NOMO-1 treated with DMSO at 0.1 percent for 48 hours (cell line): ENCODE measurements around the gene HINT3.
"Not testable (repeated sequence)": the region's sequence is repeated elsewhere in the genome, so short reads cannot be mapped to it uniquely, and the experiment has no call there.

Source experiments
- DNase-seq: peaks from one replicate; lab custom pipeline; 2025; ENCODE audit not compliant: unreplicated experiment; lab: John Stamatoyannopoulos, UW

Gene HINT3

DNA sequence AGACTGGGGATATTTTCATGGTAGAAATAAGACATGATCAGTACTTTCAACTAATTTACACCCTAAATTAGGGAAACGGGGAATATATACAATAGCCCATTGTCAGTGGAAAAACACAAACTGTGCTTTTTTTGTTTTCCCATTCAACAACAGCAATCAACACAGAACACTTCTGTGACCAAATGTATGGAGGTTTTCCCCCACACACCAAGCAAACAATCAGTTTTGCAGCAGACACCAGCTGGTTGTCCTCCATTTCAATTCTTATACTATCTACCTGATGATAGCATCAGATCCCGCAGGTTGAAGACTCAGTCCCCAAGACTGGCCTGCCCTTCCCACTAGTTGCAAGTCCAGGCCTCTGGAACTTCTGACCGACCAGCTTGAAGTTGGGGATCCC lies 4.5 kb downstream of the HINT3 start:
- DNase-seq, result no peak

DNA sequence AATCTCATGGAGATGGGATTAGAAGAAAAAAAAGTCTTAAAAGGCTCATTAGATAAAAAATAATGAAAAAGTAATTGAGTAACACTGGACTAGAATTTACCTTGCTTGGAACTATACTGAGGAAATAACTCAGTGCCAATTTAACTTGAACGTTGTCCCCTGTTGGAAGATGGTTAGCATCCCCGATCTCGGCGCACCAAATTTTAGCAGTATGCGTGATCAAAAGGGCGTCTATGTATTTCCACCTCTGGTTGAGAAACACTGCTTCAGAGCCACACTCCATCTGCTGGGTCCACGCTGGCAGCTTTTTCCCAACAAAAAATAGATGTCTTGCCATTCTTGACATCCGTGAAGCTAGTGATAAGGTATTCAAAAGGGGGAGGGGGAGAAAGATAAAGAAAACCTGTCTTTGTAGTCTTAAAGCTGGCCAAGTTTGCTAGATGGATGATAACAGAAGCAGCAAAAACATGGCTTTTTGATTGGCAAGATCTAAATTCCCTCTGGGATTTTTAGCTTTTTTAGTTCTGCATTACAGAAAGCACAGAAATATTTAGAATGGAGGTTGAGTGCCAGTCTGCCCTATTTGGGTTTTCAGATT lies 6.4 kb downstream of the HINT3 start:
- no peak for DNase-seq

DNA sequence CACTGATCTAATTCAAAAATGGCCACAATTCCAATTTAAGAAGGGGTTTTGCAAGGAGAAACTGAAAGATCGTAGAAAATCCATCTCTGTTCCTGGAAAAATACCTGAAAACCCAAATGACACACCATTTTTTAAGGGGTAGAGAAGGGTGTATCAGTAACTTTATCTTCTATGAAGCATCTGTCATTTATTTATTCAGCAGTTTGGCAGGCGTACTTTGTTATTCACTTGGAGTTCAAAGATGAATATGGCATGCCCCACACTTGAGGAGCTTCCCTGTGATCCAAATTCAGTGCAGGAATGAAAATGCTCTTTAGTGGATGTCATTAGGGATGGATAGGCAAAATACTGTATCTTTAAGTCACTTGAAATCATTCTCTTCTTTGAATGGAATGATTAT lies 7.2 kb downstream of the HINT3 start:
- DNase-seq, result no peak

DNA sequence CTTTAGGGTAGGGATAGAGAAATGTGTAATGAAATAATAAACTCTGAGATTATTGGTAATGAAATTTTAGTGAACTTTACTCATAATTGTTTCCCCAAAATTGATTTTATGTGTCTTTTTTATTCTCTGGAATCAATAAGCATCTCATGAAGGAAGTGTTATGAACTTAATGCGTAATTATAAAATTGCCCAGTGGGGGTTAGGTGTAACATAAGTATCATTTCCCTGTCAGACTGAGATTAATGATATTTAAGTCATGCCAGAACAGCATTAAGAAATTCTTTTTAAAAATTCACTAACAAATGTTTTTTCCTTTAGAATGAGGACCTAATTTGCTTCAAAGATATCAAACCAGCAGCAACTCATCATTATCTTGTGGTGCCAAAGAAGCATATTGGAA lies 10.0 kb downstream of the HINT3 start:
- no peak for DNase-seq

DNA sequence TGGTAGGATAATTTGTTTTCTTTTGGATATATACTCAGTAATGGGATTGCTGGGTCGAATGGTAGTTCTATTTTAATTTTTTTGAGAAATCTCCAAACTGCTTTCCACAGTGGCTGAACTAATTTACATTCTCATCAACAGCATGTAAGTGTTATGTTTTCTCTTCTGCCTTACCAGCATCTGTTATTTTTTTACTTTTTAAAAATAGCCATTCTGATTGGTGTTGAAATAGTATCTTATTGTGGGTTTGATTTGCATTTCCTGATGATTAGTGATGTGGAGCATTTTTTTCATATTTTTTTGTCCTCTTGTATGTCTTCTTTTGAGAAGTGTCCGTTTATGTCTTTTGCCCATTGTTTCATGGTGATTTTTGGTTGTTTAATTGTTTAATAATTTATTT lies 11.9 kb downstream of the HINT3 start:
- no peak for DNase-seq

DNA sequence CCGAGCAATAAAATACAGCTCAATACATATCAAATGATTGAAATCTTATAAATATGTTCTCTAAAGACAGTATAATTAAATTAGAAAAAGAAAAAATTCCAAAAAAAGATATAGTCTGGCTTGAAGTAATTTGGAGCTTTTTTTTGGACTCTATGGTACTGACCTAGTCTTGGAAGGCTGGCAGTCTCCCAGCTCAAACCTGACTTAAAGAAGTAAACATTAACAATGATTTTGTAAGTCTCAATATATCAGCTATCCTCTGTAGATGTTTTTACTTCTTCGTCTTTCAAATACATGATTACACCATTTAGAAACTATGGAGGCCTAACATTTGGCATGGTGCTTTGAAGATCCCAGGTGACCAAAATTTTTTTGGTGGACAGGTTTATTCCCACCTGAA lies 14.2 kb downstream of the HINT3 start:
- no peak for DNase-seq

DNA sequence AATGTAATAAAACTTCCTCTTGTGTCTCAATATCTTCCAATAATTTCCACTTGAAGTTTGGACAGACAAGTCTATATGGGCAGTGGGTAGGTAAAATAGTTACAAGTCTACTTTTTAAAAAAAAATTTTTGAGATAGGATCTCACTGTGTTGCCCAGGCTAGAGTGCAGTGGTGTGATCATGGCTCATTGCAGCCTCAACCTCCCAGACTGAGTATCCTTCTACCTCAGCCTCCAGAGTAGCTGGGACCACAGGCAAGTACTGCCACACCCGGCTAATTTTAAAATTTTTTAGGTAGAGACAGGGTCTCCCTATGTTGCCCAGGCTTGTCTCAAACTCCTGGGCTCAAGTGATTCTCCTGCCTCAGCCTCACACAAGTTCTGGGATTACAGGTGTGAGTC lies 15.9 kb downstream of the HINT3 start:
- not testable (repeated sequence) for DNase-seq

DNA sequence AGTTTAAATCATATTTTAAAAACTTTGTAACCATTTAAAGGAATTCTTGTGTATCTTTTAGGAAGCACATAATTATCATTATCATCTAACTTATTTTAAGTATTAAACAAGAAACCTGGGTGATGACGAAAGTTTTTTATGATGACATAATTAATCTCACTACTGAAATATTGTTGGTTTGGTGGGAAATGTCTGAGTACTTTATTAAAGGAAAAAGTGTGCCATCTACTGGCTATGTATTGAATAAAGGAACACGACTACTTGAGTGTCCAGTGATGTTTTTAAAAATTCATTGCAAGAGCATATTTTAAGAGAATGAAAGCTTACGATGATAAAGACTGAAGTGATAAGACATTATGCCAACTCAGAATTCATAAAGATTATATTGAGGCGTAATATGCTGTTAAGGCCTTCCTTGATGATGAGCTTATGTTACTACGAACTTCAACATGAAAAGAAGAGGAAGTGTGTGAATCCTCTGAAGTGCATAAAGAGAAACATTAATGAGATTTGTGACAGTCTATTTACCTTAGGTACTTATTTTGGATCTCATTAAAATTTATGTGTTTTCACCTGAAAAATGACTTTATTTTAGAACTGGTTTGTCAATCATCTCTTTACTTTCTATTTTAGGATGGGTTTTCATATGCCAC lies 17.8 kb downstream of the HINT3 start:
- DNase-seq, result peak; percentile 56

DNA sequence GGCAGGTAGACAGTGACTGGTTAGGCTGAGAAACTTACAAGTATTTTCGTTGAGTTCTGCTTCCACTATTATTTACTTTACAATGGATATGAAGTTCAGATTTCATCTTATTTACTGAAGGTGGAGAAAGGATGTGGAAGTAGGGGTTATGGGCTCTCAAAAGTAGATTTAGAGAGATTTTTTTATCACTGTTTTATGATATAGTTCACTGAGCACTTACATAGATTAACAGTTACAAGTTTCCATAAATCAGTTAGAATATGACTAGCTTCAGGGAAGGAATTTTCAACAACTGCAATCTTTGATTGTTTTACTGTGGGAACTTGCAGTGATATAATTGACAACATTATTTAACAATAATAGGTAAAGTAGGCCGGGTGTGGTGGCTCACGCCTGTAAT lies 22.5 kb downstream of the HINT3 start:
- no peak for DNase-seq

DNA sequence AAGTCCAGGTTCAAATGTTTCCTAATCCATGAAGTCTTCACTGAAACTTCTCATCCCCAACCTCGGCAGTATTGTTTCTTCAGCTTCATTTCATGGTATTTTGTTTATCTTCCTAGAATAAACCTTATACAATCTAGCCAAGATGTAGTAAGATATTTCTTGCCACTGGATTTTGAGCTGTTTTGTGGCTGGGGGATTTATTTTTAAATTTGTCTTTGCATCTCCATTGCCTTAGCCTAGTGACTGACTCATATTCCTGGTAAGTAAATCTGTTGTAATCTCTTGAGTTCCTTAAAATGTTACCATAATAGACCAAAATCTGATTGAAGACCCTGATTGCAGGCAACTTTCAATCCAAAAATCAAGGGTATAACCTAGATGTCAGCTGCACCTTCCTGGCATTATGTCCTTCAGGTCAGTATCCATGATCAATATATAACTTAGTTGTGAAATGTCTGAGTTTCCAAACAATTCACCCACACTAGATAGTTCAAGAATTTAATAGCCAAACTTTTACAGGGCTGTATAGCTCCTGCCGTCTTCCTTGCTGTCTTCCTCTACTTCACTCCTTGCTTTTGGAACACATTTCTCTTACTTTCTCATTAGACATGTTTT lies 25.1 kb downstream of the HINT3 start:
- no peak for DNase-seq

DNA sequence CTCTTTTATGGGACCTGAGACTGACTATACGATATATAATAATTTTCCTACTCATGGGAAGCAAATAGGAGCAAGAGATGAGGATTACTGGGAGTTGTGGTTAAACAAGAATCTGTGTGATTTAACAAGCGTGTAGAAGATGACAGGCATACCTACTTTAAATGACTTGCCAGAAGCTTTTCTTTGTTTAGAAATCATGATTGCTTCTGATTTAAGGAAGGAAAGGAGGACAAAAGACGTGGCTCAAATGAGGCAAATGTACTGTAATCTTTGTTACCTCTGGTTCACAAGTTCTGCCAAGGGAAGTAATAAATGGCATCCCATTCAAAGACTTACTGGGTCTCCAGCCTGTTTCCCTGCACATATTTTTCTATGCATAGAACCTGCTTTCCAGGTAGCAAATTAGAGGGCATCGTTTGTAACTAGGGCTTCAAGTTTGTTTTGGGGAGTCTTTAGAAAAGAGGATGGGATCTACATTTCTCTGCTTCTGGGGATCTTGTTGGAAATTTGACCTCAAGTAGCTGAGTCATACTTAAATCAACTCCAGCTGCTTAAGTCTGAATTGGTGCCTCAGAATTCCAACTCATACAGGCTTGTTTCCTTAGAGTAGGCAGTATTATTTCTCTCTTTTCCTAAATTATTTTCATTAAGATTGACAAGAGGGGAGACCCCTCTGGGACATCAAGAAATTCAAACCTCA lies 26.8 kb downstream of the HINT3 start:
- DNase-seq, result no peak

DNA sequence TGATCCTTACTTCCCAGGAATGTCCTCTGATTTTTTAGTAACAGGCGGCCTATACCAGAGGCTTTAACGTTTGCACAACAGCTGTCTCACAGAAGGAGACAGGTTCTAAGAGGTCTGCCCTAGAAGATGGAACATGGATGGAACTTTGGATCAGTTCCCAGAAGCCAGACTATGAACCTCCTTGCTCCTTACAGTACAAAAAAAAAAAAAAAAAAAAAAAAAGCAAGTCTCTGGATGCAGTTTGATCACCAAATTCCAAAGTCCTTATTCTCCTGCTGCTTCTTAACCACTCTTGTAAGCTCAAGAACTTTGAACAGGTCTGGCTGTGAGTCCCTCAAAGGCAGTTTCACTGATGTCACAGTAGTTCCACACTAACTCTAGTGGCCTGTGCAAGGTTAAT lies 27.7 kb downstream of the HINT3 start:
- DNase-seq, result no peak

DNA sequence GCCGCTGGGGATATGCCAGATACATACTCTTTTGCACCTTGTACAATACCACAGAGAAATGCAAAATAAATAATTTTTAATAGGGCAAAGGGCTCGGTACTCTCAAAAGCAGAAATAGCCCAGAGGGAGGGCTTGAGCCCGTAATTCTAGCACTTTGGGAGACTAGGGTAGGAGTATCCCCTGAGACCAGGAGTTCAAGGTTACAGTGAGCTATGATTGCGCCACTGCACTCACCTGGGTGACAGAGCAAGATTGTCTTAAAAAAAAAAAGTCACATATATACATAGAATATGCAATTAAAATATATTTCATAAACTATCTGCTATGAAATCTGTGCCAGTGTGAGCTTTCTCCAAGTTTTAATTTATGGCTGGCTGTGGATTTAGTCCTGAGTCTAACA lies 29.0 kb downstream of the HINT3 start:
- no peak for DNase-seq

DNA sequence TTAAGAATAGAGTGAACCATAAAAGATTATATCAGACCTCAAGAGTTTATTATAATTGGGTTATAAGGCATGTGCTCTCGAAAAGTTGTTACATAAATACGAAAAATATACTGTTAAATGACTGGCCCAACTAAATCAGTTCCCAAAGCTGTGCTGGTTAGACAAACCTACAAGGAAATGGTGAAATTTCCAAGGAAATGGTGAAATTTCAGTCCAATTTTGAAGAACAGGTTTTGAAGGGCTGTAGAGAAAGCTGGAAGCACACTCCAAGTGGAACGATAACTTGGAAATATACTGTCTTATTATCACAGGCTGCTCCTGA lies 29.4 kb downstream of the HINT3 start:
- DNase-seq, result no peak

DNA sequence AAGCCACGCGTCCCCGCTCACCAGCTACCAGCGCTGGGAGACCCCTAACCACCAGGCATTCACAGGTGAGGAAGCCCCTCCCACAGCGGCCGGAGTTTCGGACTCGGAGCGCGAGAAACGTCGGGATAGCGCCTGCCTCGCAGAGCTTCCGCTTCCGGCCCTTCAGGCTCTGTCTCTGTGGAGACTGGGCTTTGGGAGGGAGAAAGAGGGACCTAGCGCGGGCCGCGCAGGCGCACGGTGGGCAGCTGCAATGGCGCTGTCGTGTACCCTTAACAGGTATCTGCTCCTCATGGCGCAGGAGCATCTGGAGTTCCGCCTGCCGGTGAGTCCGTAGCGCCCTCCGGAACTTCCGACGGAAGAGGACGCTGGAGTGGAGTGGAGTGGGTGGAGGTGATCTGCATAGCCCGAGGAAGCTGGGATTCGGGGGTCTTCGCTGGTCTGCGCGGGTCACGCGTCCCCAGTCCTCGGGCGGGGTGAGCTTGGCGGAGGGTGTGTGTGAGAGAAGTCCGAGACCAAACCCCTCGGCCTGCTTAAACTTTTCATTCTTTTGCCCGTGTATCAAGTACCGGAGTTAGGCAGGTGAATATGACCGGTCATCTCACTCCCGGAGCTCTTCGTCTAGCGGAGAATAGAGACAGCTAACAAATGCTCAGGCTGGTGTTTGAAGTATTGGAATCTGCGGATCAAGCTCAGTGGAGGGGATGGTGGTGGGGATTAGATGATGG lies 29.9 kb downstream of the HINT3 start, which contains the start of gene TRMT11:
Gene TRMT11, plus strand, starts transcription at position 240 of the 725 bp plus-strand sequence. Its CDS starts 11 bp downstream, at position 251.
- peak; percentile 74 for DNase-seq

DNA sequence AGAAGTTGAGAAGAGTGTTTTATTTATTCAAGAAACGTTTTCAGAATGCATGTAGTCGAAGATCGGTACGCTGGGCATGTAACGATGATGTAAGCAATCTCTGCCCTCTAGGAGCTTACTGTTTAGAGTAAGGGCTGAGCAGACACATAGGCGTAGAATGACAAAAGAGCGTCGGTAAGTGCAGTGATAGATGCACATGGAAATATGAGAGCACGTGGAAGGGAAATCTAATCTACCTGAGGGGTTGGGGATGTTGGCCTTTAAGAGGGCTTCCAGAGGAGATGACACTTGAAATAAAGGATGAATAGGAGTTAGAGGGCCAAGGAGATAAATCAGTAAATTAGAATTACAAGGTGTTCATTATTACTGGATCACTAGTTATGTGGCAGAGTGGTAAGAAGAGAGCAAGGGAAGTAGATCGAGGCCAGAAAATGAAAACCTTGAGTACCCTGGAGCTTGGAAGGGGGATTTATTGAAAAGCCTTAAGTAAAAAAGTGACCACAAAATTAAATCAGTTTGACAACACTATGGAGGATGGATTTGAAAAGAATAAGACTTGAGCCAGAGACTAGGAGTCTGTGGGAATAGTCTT lies 30.6 kb downstream of the HINT3 start:
- DNase-seq, result no peak

DNA sequence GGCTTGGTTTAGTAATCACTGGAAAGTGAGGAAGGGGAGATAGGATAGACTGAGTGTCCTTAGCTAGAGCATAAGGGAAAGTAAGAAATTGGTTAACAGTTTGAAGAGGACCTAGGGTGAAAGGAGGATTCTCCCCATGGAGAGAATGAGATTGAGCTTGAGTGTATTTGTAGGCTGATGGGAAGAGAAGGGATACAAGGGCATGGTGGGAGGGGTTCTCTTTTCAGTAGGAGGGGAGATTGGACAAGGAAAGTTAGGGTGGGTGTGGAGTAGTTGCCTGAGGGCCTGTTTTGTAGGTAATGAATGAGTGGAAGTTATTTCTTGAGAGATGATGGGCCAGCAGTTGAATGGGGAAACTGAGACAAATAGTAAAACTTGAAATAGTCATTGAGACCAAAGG lies 31.7 kb downstream of the HINT3 start:
- DNase-seq, result no peak

DNA sequence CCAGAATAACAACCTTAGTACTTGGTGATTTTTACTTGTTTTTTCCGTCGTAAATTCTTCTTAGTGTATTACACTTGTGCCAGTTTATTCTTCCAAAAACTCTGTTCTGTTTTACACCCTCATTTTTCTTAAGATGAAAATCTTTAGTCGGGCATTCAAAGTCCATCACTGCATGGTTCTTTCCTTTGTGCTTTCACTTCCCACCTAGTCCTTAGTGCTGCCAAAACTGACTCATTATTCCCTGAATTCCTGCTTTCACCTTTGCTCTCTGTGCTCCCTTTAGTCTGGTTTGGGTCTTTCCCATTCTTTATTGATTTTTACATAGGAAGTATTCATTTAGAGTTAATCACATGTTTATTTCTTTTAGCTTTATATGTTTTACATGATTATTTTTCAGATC lies 33.1 kb downstream of the HINT3 start:
- DNase-seq, result no peak

DNA sequence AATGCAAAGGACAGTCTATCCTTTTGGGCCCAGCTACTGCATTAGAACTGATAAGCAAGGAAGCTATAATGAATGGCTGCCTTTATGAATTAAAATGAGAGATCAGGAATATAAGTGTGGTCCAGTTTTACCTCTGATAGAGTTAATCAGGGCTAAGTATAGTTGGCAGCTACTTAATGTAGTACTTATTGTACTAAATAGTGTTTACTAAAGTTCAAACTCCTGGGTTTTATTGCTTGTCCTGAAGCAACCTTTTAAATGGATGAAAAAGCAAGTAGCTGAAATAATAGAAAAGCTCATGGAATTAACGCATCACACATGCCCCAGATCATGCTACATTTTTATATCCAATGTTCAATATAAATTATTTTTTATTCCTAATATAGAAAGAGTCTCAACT lies 35.1 kb downstream of the HINT3 start:
- DNase-seq, result no peak

DNA sequence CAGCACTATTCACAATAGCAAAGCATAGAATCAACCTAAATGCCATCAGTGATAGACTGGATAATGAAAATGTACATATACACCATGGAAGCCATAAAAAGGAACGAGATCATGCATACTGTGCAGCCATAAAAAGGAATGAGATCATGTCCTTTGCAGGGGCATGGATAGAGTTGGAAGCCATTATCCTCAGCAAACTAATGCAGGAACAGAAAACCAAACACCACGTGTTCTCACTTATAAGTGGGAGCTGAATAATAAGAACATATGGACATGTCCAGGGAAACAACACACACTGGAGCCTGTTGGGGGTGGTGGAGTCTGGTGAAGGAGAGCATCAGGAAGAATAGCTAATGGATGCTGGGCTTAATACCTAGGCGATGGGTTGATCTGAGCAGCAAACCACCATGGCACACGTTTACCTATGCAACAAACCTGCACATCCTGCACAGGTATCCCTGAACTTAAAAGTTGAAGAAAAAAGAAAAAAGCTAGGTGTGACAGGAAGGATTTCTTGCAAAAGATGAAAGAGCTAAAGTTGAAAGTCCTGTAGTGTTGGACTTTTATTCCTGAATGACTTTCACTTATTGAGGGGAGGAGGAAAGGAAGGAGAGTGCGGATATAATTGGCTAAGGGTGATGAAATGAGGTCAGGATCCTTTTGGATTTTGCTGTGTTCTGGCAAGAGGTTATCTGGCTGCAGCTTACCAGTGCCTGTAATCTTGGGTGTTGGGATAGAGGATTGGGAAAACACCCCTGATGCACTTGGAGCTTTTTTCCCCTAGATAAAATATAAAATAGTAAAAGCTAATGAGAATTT lies 38.3 kb downstream of the HINT3 start:
- DNase-seq, result no peak
